ENCODE measurements around the gene ARL9. TPM values are rescaled to one million over a fixed set of nuclear protein-coding genes. Genes with fewer than 3 reads are reported as not detected.
"Not testable (repeated sequence)": the region's sequence is repeated elsewhere in the genome, so short reads cannot be mapped to it uniquely, and the experiment has no call there.

Gene ARL9
- under 1 TPM in 1 of 2 experiments, not detected in 1; 0.55 TPM for total RNA-seq

GRCh38 chr4:56505269-56506130 is at the start of gene ARL9:
TSS of gene ARL9 (plus strand) at chr4:56505791. CDS start at chr4:56505863, 72 bp downstream.
- Mint-ChIP-seq H3K36me3 (peaks cover 19% of the 10 kb centered on the region), H3K4me3 (peak within 1 kb of the TSS; percentile 84), H3K9me3 (ENCODE audit: low read depth) (no peaks in the 10 kb centered on the region), H3K27me3 (peaks cover 3% of the 10 kb centered on the region), H3K27ac (peak within 1 kb of the TSS; percentile 61), H3K4me1 (peaks cover 17% of the 10 kb centered on the region)
- CTCF ChIA-PET = interaction anchor here (1.1 kb wide), 1 partner anchor 82 kb away, joined by 3 read pairs; no protein-coding TSS in a partner anchor
- ATAC-seq (peak; percentile 95), DNase-seq (peak; percentile 78)

- ATAC-seq (no peak), DNase-seq (no peak)
- Mint-ChIP-seq H3K9me3 (ENCODE audit: low read depth) (no peaks in the 10 kb centered on the region), H3K27me3 (no peaks in the 10 kb centered on the region), H3K27ac (peak overlapping the region; percentile 44), H3K4me3 (no peak overlapping the region), H3K4me1 (peaks cover 12% of the 10 kb centered on the region), H3K36me3 (peaks cover 54% of the 10 kb centered on the region)
- CTCF ChIA-PET = interaction anchor here (0.7 to 1.4 kb wide), 2 partner anchors 85 to 378 kb away, joined by 3 to 4 read pairs; no protein-coding TSS in a partner anchor
Observed at GRCh38 chr4:56460085-56460484, 45.5 kb upstream of the ARL9 start.

- Mint-ChIP-seq H3K4me1 (peaks cover 25% of the 10 kb centered on the region), H3K36me3 (peaks cover 42% of the 10 kb centered on the region), H3K27ac (no peak overlapping the region), H3K4me3 (no peak overlapping the region), H3K9me3 (ENCODE audit: low read depth) (no peaks in the 10 kb centered on the region), H3K27me3 (no peaks in the 10 kb centered on the region)
- ATAC-seq = no peak
- no peak for DNase-seq
- CTCF ChIA-PET = no interaction called here
Observed at GRCh38 chr4:56462157-56462556, 43.4 kb upstream of the ARL9 start.

GRCh38 chr4:56463711-56464110 is 41.9 kb upstream of the ARL9 start:
- ATAC-seq (no peak), DNase-seq (no peak)
- CTCF ChIA-PET = no interaction called here
- no peaks in the 10 kb centered on the region for H3K27me3 Mint-ChIP-seq
- no peaks in the 10 kb centered on the region for H3K9me3 Mint-ChIP-seq (ENCODE audit: low read depth)
- H3K36me3 Mint-ChIP-seq = peaks cover 37% of the 10 kb centered on the region
- peaks cover 30% of the 10 kb centered on the region for H3K4me1 Mint-ChIP-seq
- no peak overlapping the region for H3K27ac Mint-ChIP-seq
- no peak overlapping the region for H3K4me3 Mint-ChIP-seq

GRCh38 chr4:56464581-56464980 is 41.0 kb upstream of the ARL9 start:
- H3K27me3 Mint-ChIP-seq = no peaks in the 10 kb centered on the region
- H3K9me3 Mint-ChIP-seq (ENCODE audit: low read depth) = no peaks in the 10 kb centered on the region
- H3K36me3 Mint-ChIP-seq = peaks cover 37% of the 10 kb centered on the region
- peaks cover 38% of the 10 kb centered on the region for H3K4me1 Mint-ChIP-seq
- no peak overlapping the region for H3K4me3 Mint-ChIP-seq
- H3K27ac Mint-ChIP-seq = no peak overlapping the region
- CTCF ChIA-PET = interaction anchor here (2.1 kb wide), 1 partner anchor 30 kb away, joined by 16 read pairs; the partner anchor contains the start of genes PAICS and PPAT
- DNase-seq (no peak), ATAC-seq (no peak)

- DNase-seq (no peak), ATAC-seq (no peak)
- CTCF ChIA-PET = interaction anchor here (1.3 to 2.1 kb wide), 2 partner anchors 31 to 334 kb away, joined by 4 to 16 read pairs; partner anchors contain the start of genes PAICS and PPAT
- Mint-ChIP-seq H3K27ac (peak overlapping the region; percentile 94), H3K4me1 (peaks cover 46% of the 10 kb centered on the region), H3K36me3 (peaks cover 36% of the 10 kb centered on the region), H3K9me3 (ENCODE audit: low read depth) (no peaks in the 10 kb centered on the region), H3K27me3 (no peaks in the 10 kb centered on the region), H3K4me3 (peak overlapping the region; percentile 95)
Observed at GRCh38 chr4:56465599-56466295, 39.8 kb upstream of the ARL9 start.

- Mint-ChIP-seq H3K27ac (peak overlapping the region; percentile 94), H3K4me1 (peaks cover 46% of the 10 kb centered on the region), H3K36me3 (peaks cover 32% of the 10 kb centered on the region), H3K4me3 (peak overlapping the region; percentile 95)
- H3K9me3 Mint-ChIP-seq (ENCODE audit: low read depth); H3K27me3 Mint-ChIP-seq: not testable (repeated sequence)
- CTCF ChIA-PET = interaction anchor here (0.6 to 2.1 kb wide), 3 partner anchors 29 to 334 kb away, joined by 3 to 16 read pairs (median 4); partner anchors contain the start of genes PAICS and PPAT
- ATAC-seq (peak; percentile 18), DNase-seq (peak; percentile 43)
Observed at GRCh38 chr4:56466296-56466761, 39.3 kb upstream of the ARL9 start.

- peaks cover 49% of the 10 kb centered on the region for H3K4me1 Mint-ChIP-seq
- H3K27ac Mint-ChIP-seq = peak overlapping the region; percentile 94
- no peaks in the 10 kb centered on the region for H3K27me3 Mint-ChIP-seq
- peak overlapping the region; percentile 95 for H3K4me3 Mint-ChIP-seq
- H3K36me3 Mint-ChIP-seq = peaks cover 35% of the 10 kb centered on the region
- no peaks in the 10 kb centered on the region for H3K9me3 Mint-ChIP-seq (ENCODE audit: low read depth)
- CTCF ChIA-PET = interaction anchor here (0.6 to 2.1 kb wide), 3 partner anchors 29 to 333 kb away, joined by 3 to 16 read pairs (median 4); partner anchors contain the start of genes PAICS and PPAT
- no peak for ATAC-seq
- DNase-seq = no peak
Observed at GRCh38 chr4:56466910-56467283, 38.7 kb upstream of the ARL9 start.

GRCh38 chr4:56467284-56468096 is 38.1 kb upstream of the ARL9 start, which contains the start of gene SRP72:
TSS of gene SRP72 (plus strand) at chr4:56467617. CDS start at chr4:56467636, 19 bp downstream.
- Mint-ChIP-seq H3K27me3 (no peaks in the 10 kb centered on the region), H3K36me3 (peaks cover 33% of the 10 kb centered on the region), H3K27ac (peak within 1 kb of the TSS; percentile 94), H3K4me1 (peaks cover 50% of the 10 kb centered on the region), H3K9me3 (ENCODE audit: low read depth) (no peaks in the 10 kb centered on the region), H3K4me3 (peak within 1 kb of the TSS; percentile 95)
- CTCF ChIA-PET = interaction anchor here (0.9 to 1.9 kb wide), 5 partner anchors 15 to 519 kb away, joined by 3 to 7 read pairs (median 6); partner anchors contain the start of genes CEP135, PAICS and PPAT
- peak; percentile 94 for ATAC-seq
- peak; percentile 94 for DNase-seq

GRCh38 chr4:56468097-56468422 is 37.5 kb upstream of the ARL9 start:
- Mint-ChIP-seq H3K4me1 (peaks cover 49% of the 10 kb centered on the region), H3K36me3 (peaks cover 35% of the 10 kb centered on the region), H3K27ac (peak overlapping the region; percentile 94), H3K9me3 (ENCODE audit: low read depth) (no peaks in the 10 kb centered on the region), H3K4me3 (peak overlapping the region; percentile 95), H3K27me3 (no peaks in the 10 kb centered on the region)
- CTCF ChIA-PET = interaction anchor here (0.9 to 1.9 kb wide), 7 partner anchors 15 to 519 kb away, joined by 3 to 7 read pairs (median 4); partner anchors contain the start of genes CEP135, PAICS and PPAT
- peak; percentile 62 for DNase-seq
- ATAC-seq = peak; percentile 55

- no peaks in the 10 kb centered on the region for H3K9me3 Mint-ChIP-seq (ENCODE audit: low read depth)
- no peak for ATAC-seq
- CTCF ChIA-PET = interaction anchor here (0.7 to 1.5 kb wide), 4 partner anchors 20 to 444 kb away, joined by 3 to 4 read pairs (median 4); no protein-coding TSS in a partner anchor
- no peaks in the 10 kb centered on the region for H3K27me3 Mint-ChIP-seq
- peaks cover 38% of the 10 kb centered on the region for H3K36me3 Mint-ChIP-seq
- peak overlapping the region; percentile 95 for H3K4me3 Mint-ChIP-seq
- H3K4me1 Mint-ChIP-seq = peaks cover 42% of the 10 kb centered on the region
- peak overlapping the region; percentile 77 for H3K27ac Mint-ChIP-seq
- no peak for DNase-seq
Observed at GRCh38 chr4:56469489-56470210, 35.9 kb upstream of the ARL9 start.

GRCh38 chr4:56475917-56476316 is 29.7 kb upstream of the ARL9 start:
- CTCF ChIA-PET = interaction anchor here (0.5 kb wide), 1 partner anchor 26 kb away, joined by 3 read pairs; no protein-coding TSS in a partner anchor
- no peaks in the 10 kb centered on the region for H3K9me3 Mint-ChIP-seq (ENCODE audit: low read depth)
- no peak overlapping the region for H3K4me3 Mint-ChIP-seq
- peaks cover 59% of the 10 kb centered on the region for H3K36me3 Mint-ChIP-seq
- peak overlapping the region; percentile 64 for H3K27ac Mint-ChIP-seq
- H3K27me3 Mint-ChIP-seq = no peaks in the 10 kb centered on the region
- H3K4me1 Mint-ChIP-seq = peaks cover 13% of the 10 kb centered on the region
- ATAC-seq = no peak
- no peak for DNase-seq
